ENCODE measurements around the gene CLCF1. TPM values are rescaled to one million over a fixed set of nuclear protein-coding genes. Genes with fewer than 3 reads are reported as not detected.

CLCF1 gene
- total RNA-seq, result 0.27 TPM
- long read RNA-seq, result 0 reads

- DNase-seq, result peak; percentile 75
- intact Hi-C loops (cut with DNase I), result no loop called here
- peak; percentile 75 for ATAC-seq (ENCODE audit: poor library complexity)
Observed at GRCh38 chr11:67372993-67373647, at the start of gene CLCF1. Gene CLCF1 (minus strand): TSS chr11:67373598. CDS start chr11:67373539, 59 bp downstream.

GRCh38 chr11:67422891-67423290, 49.5 kb upstream of the CLCF1 start:
- no peak for DNase-seq
- no peak for ATAC-seq (ENCODE audit: poor library complexity)
- intact Hi-C loops (cut with DNase I), result no loop called here

GRCh38 chr11:67421430-67422031, 48.1 kb upstream of the CLCF1 start:
- intact Hi-C loops (cut with DNase I), result no loop called here
- ATAC-seq (ENCODE audit: poor library complexity), result no peak
- DNase-seq, result no peak

- intact Hi-C loops (cut with DNase I), result no loop called here
- ATAC-seq (ENCODE audit: poor library complexity), result peak; percentile 93
- DNase-seq, result peak; percentile 98
Observed at GRCh38 chr11:67420646-67421429, 47.4 kb upstream of the CLCF1 start.

- intact Hi-C loops (cut with DNase I), result no loop called here
- ATAC-seq (ENCODE audit: poor library complexity) (no peak), DNase-seq (no peak)
Observed at GRCh38 chr11:67420147-67420645, 46.8 kb upstream of the CLCF1 start.

GRCh38 chr11:67419325-67420049, 46.1 kb upstream of the CLCF1 start:
- intact Hi-C loops (cut with DNase I), result no loop called here
- ATAC-seq (ENCODE audit: poor library complexity) (no peak), DNase-seq (no peak)

GRCh38 chr11:67418476-67419281, 45.3 kb upstream of the CLCF1 start:
- DNase-seq, result peak; percentile 69
- peak; percentile 51 for ATAC-seq (ENCODE audit: poor library complexity)
- intact Hi-C loops (cut with DNase I), result no loop called here

GRCh38 chr11:67417425-67417824, 44.0 kb upstream of the CLCF1 start:
- ATAC-seq (ENCODE audit: poor library complexity), result no peak
- intact Hi-C loops (cut with DNase I), result no loop called here
- DNase-seq, result no peak

GRCh38 chr11:67416416-67417335, 43.3 kb upstream of the CLCF1 start:
- DNase-seq (peak; percentile 61), ATAC-seq (ENCODE audit: poor library complexity) (no peak)
- intact Hi-C loops (cut with DNase I), result no loop called here

- no peak for DNase-seq
- ATAC-seq (ENCODE audit: poor library complexity), result peak; percentile 18
- intact Hi-C loops (cut with DNase I), result no loop called here
Observed at GRCh38 chr11:67415501-67416304, 42.3 kb upstream of the CLCF1 start, which contains the start of gene CARNS1. Gene CARNS1 (plus strand): TSS chr11:67415678. CDS start chr11:67416200, 522 bp downstream.

GRCh38 chr11:67413266-67413849, 40.0 kb upstream of the CLCF1 start:
- no peak for ATAC-seq (ENCODE audit: poor library complexity)
- DNase-seq, result no peak
- intact Hi-C loops (cut with DNase I), result no loop called here

- ATAC-seq (ENCODE audit: poor library complexity) (no peak), DNase-seq (no peak)
- intact Hi-C loops (cut with DNase I), result no loop called here
Observed at GRCh38 chr11:67412495-67413179, 39.2 kb upstream of the CLCF1 start.

GRCh38 chr11:67411785-67412152, 38.4 kb upstream of the CLCF1 start:
- ATAC-seq (ENCODE audit: poor library complexity) (no peak), DNase-seq (no peak)
- intact Hi-C loops (cut with DNase I), result no loop called here

GRCh38 chr11:67410984-67411784, 37.8 kb upstream of the CLCF1 start:
- ATAC-seq (ENCODE audit: poor library complexity) (no peak), DNase-seq (no peak)
- intact Hi-C loops (cut with DNase I), result no loop called here

GRCh38 chr11:67410369-67410831, 37.0 kb upstream of the CLCF1 start:
- DNase-seq (no peak), ATAC-seq (ENCODE audit: poor library complexity) (no peak)
- intact Hi-C loops (cut with DNase I), result no loop called here

Data from Right ventricle myocardium superior (tissue), 1 donor.